Diencephalon (tissue), 1 donor: ENCODE results near the gene ADCY5. TPM values are rescaled to one million over a fixed set of nuclear protein-coding genes. Genes with fewer than 3 reads are reported as not detected.

Source experiments
- total RNA-seq: library from RNA; depleted of rRNA; stranded (reverse); fragments of >200 nt; gene quantifications from one replicate; pipeline ENCODE4 v1.2.3, GENCODE V29; 2014

The ADCY5 gene
- 58.6 TPM for total RNA-seq

GRCh38 chr3:123448536-123449101 is at the start of gene ADCY5:
Gene ADCY5 (minus strand): TSS chr3:123449090. CDS start chr3:123448545, 545 bp downstream.

Other genes with a start within 250 kb of the ADCY5 start
- gene SEC22A, start 247.1 kb downstream of the ADCY5 start, total RNA-seq: 52.1 TPM
- 55.6 TPM for gene HACD2, start 136.0 kb upstream of the ADCY5 start, total RNA-seq